Epithelial cell of proximal tubule (primary cell): ENCODE data around the gene KLF11. TPM values are rescaled to one million over a fixed set of nuclear protein-coding genes. Genes with fewer than 3 reads are reported as not detected.
"Not testable (repeated sequence)": the region's sequence is repeated elsewhere in the genome, so short reads cannot be mapped to it uniquely, and the experiment has no call there.

ENCODE experiments used
- DNase-seq: peaks from one replicate; pipeline ENCODE4 v3.0.0-alpha.2; 2011; ENCODE audit warnings: low read depth
- H3K4me3 ChIP-seq: 2 replicates; pipeline ENCODE4 v1.5.1; 2011; ENCODE audit warnings: low read depth, mild to moderate bottlenecking, low read length
- CTCF ChIP-seq: conservative IDR thresholded peaks from 2 replicates; pipeline ENCODE4 v1.5.1; 2012; ENCODE audit warnings: low read depth, mild to moderate bottlenecking, low read length
- total RNA-seq: library from RNA; depleted of rRNA; stranded (reverse); fragments of >200 nt; gene quantifications from 2 replicates; pipeline ENCODE4 v1.2.3, GENCODE V29; 2015

Gene KLF11
- total RNA-seq, 1 donor from 2014 or later, result 9.3 TPM

DNA sequence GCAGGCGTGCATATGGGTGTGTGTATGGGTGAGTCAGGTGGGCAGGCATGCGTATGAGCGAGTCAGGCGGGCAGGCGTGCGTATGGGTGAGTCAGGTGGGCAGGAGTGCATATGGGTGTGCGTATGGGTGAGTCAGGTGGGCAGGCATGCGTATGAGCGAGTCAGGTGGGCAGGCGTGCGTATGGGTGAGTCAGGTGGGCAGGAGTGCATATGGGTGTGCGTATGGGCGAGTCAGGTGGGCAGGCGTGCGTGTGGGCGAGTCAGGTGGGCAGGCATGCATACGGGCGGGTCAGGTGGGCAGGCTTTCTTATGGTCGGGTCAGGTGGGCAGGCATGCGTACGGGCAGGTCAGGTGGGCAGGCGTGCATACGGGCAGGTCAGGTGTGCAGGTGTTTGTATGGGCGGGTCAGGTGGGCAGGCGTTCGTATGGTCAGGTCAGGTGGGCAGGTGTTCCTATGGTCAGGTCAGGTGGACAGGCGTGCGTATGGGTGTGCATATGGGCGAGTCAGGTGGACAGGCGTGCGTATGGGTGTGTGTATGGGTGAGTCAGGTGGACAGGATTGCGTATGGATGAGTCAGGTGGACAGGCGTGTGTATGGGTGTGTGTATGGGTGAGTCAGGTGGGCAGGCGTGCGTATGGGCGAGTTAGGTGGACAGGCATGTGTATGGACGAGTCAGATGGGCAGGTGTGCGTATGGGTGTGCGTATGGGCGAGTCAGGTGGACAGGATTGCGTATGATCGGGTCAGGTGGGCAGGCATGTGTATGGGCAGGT is 28.7 kb upstream of the KLF11 start:
- no peak for DNase-seq
- no peak for TF ChIP-seq CTCF
- no peak overlapping the region for H3K4me3 ChIP-seq

GRCh38 chr2:10015376-10015989 is 27.9 kb upstream of the KLF11 start:
- H3K4me3 ChIP-seq, DNase-seq: not testable (repeated sequence)

- no peak overlapping the region for H3K4me3 ChIP-seq
- no peak for DNase-seq
- TF ChIP-seq CTCF, result no peak
Observed at GRCh38 chr2:10016001-10016801, 27.1 kb upstream of the KLF11 start.

DNA sequence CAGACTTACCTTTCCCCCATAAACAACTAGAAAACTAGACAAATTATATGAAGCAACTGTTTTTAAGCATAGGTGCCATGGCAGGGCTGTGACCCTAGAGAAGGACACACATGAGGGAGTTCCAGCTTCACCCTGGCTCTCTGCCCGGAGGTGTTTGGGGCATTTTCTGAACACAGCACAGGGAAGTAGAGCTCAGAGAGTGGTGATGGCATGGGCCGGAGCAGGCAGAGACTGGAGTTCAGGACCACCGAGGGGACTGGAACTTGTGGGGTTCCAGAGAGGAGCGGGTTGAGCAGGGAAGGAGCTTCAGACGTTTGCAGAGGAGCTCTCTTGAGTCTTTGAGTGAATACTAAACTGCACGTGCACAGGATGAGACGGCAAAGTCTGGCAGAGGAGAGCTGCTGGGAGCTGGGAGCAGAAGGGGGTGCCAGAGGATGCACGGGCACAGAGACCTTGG is 26.5 kb upstream of the KLF11 start:
- no peak for TF ChIP-seq CTCF
- no peak for DNase-seq
- no peak overlapping the region for H3K4me3 ChIP-seq

- no peak for DNase-seq
- no peak overlapping the region for H3K4me3 ChIP-seq
- TF ChIP-seq CTCF, result no peak
Observed at GRCh38 chr2:10017313-10017941, 25.9 kb upstream of the KLF11 start.

- no peak overlapping the region for H3K4me3 ChIP-seq
- no peak for DNase-seq
- no peak for TF ChIP-seq CTCF
Observed at GRCh38 chr2:10019174-10019573, 24.2 kb upstream of the KLF11 start.
